ENCODE measurements around the gene GIT2.

GIT2 gene

DNA sequence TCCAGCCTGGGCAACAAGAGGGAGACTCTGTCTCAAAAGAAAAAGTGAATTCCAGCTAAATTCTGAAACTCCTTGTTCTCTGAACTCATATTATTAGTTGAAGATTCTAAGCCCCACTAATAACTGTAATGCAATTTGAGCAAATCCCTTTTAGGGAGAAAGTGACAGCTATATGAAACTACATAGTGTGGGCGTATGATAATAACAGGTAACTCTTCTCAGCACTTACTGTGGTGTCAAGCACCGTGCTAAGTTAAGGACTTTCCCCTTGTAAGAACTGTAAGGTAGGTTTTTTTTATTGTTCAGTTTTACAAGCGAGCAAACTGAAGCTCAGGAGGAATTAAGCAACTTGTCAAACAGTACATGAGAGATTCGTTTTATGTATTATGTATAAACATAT lies 8.4 kb upstream of the GIT2 start:
- peaks cover 99% of the 10 kb centered on the region for H3K79me2 ChIP-seq (ENCODE audit: control insufficient read depth, low read length)
- peaks cover 87% of the 10 kb centered on the region for H3K4me1 ChIP-seq (ENCODE audit: control insufficient read depth, low read length)
- no peaks in the 10 kb centered on the region for H3K27me3 ChIP-seq (ENCODE audit: control insufficient read depth, low read length)
- H3K4me3 ChIP-seq (ENCODE audit: low read length): peak overlapping the region; percentile 81
- H3K9me2 ChIP-seq (replicated peaks; ENCODE audit: control insufficient read depth, low read length): no peaks in the 10 kb centered on the region
- no peaks in the 10 kb centered on the region for H3K9me3 ChIP-seq (ENCODE audit: control insufficient read depth, insufficient read depth, low read length)
- H3F3A ChIP-seq (ENCODE audit: control insufficient read depth, insufficient read depth): peaks cover 37% of the 10 kb centered on the region
- peaks cover 72% of the 10 kb centered on the region for H3K36me3 ChIP-seq (ENCODE audit: control insufficient read depth, low read length)
- H4K20me1 ChIP-seq (ENCODE audit: control insufficient read depth, insufficient read depth, low read depth, low read length): no peaks in the 10 kb centered on the region
- peak overlapping the region; percentile 94 for H3K27ac ChIP-seq (ENCODE audit: low read depth, low read length)
- peak overlapping the region; percentile 96 for H3K4me2 ChIP-seq (ENCODE audit: low read length)
- no peak for TF ChIP-seq EZH2phosphoT487 (IDR thresholded peaks at IDR 0.05; ENCODE audit: borderline replicate concordance, low read length)
- TF ChIP-seq, protein P1, sequence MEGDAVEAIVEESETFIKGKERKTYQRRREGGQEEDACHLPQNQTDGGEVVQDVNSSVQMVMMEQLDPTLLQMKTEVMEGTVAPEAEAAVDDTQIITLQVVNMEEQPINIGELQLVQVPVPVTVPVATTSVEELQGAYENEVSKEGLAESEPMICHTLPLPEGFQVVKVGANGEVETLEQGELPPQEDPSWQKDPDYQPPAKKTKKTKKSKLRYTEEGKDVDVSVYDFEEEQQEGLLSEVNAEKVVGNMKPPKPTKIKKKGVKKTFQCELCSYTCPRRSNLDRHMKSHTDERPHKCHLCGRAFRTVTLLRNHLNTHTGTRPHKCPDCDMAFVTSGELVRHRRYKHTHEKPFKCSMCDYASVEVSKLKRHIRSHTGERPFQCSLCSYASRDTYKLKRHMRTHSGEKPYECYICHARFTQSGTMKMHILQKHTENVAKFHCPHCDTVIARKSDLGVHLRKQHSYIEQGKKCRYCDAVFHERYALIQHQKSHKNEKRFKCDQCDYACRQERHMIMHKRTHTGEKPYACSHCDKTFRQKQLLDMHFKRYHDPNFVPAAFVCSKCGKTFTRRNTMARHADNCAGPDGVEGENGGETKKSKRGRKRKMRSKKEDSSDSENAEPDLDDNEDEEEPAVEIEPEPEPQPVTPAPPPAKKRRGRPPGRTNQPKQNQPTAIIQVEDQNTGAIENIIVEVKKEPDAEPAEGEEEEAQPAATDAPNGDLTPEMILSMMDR (IDR thresholded peaks at IDR 0.05; ENCODE audit: low read depth, low read length, poor library complexity, severe bottlenecking): no peak

DNA sequence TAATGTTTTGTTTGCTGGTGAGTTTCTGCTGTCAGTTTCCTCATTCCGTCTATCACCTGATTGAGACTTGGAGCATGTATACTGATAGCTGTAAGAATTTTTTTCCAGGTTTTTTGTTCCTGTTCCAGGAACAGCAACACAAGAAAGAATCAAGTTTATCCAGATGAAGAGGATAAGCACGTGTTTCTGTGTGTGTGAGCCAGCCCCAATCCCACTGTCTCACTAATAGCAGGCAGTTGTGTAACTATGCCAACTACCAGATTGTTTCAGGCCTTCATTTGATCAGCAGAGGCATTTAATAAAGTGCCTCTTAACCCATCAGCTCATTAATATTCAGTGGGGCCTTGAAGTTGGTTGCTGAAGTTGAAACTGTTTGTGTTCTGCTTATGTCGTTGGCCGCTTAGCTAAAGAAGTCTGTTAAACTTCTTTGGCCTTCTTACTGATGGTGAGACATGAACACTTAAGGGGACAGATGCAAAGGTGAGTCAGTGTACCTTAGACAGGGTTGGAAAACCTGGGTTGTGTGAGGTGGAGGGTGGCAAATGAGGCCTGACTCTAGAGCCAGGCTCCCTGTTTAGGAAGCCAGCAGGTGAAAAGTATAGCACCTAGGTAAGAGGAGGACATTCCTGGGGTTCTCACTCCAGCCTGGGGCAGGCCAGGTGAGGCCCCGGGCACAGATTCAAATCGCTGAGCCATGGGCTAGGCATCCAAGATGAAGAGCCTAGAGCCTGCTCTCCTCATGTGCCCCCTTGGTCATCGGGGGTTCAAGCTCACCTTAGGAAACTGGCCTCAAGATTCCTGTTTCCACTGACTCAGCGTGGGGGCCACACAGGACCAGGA lies 6.7 kb upstream of the GIT2 start:
- H3K4me2 ChIP-seq (ENCODE audit: low read length): peak overlapping the region; percentile 96
- H3F3A ChIP-seq (ENCODE audit: control insufficient read depth, insufficient read depth): peaks cover 39% of the 10 kb centered on the region
- TF ChIP-seq, protein P1 (IDR thresholded peaks at IDR 0.05; ENCODE audit: low read depth, low read length, poor library complexity, severe bottlenecking): no peak
- TF ChIP-seq EZH2phosphoT487 (IDR thresholded peaks at IDR 0.05; ENCODE audit: borderline replicate concordance, low read length): no peak
- H3K36me3 ChIP-seq (ENCODE audit: control insufficient read depth, low read length): peaks cover 70% of the 10 kb centered on the region
- H3K4me3 ChIP-seq (ENCODE audit: low read length): peak overlapping the region; percentile 81
- no peaks in the 10 kb centered on the region for H3K27me3 ChIP-seq (ENCODE audit: control insufficient read depth, low read length)
- no peaks in the 10 kb centered on the region for H3K9me3 ChIP-seq (ENCODE audit: control insufficient read depth, insufficient read depth, low read length)
- H3K27ac ChIP-seq (ENCODE audit: low read depth, low read length): peak overlapping the region; percentile 94
- H3K79me2 ChIP-seq (ENCODE audit: control insufficient read depth, low read length): peaks cover 99% of the 10 kb centered on the region
- H3K4me1 ChIP-seq (ENCODE audit: control insufficient read depth, low read length): peaks cover 79% of the 10 kb centered on the region
- no peaks in the 10 kb centered on the region for H3K9me2 ChIP-seq (replicated peaks; ENCODE audit: control insufficient read depth, low read length)
- H4K20me1 ChIP-seq (ENCODE audit: control insufficient read depth, insufficient read depth, low read depth, low read length): no peaks in the 10 kb centered on the region

DNA sequence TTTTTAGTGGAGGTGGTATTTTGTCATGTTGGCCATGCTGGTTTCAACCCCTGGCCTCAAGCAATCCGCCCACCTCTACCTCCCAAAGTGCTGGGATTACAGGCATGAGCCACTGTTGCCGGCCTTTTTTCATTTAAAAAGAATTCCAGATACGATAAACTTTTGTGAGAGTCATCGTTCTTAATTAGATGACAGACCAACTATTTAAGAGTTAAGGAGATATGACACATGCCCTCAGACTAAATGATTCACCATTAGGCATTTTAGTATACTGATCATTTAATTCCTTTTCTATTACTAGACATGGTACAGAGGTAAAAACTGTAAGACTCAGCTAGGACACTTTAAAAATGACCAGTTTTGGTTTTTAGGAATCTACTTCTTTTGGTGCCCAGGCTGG lies 5.4 kb upstream of the GIT2 start:
- Histone ChIP-seq H3K9me3 (ENCODE audit: control insufficient read depth, insufficient read depth, low read length) (no peaks in the 10 kb centered on the region), H3K4me3 (ENCODE audit: low read length) (peak overlapping the region; percentile 81), H3F3A (ENCODE audit: control insufficient read depth, insufficient read depth) (peaks cover 46% of the 10 kb centered on the region), H3K4me2 (ENCODE audit: low read length) (peak overlapping the region; percentile 96), H4K20me1 (ENCODE audit: control insufficient read depth, insufficient read depth, low read depth, low read length) (no peaks in the 10 kb centered on the region), H3K4me1 (ENCODE audit: control insufficient read depth, low read length) (peaks cover 79% of the 10 kb centered on the region), H3K27ac (ENCODE audit: low read depth, low read length) (peak overlapping the region; percentile 94), H3K27me3 (ENCODE audit: control insufficient read depth, low read length) (no peaks in the 10 kb centered on the region), H3K79me2 (ENCODE audit: control insufficient read depth, low read length) (peaks cover 89% of the 10 kb centered on the region), H3K36me3 (ENCODE audit: control insufficient read depth, low read length) (peaks cover 61% of the 10 kb centered on the region), H3K9me2 (replicated peaks; ENCODE audit: control insufficient read depth, low read length) (no peaks in the 10 kb centered on the region)
- no peak for TF ChIP-seq EZH2phosphoT487 (IDR thresholded peaks at IDR 0.05; ENCODE audit: borderline replicate concordance, low read length)
- TF ChIP-seq, protein P1 (IDR thresholded peaks at IDR 0.05; ENCODE audit: low read depth, low read length, poor library complexity, severe bottlenecking): no peak
